A673 (cell line): ENCODE measurements around the gene CCDC159. TPM values are rescaled to one million over a fixed set of nuclear protein-coding genes. Genes with fewer than 3 reads are reported as not detected.

Experiments
- BruUV-seq: library from RNA; stranded (reverse); fragments of 400-500 nt; replicated peaks from 2 replicates; lab custom pipeline; 2021; lab: Mats Ljungman, UMichigan
- CTCF ChIA-PET: fragments of 300-600 bp; sonication (Branson Sonifier 250); formaldehyde crosslinking; loops from one replicate; lab custom pipeline; 2022; ENCODE audit warnings: antibody characterized with exemption; lab: Charles Lee
- POLR2A ChIA-PET: fragments of 300-600 bp; sonication (Branson Sonifier 250); formaldehyde crosslinking; loops from one replicate; lab custom pipeline; 2022; ENCODE audit warnings: antibody characterized with exemption; ENCODE audit not compliant: low non-redundant PET; lab: Charles Lee
- DNase-seq: peaks from one replicate; pipeline ENCODE4 v3.0.0-alpha.2; 2015; ENCODE audit warnings: low spot score
- H3K27ac ChIP-seq: fragments of 200-600 bp; sonication (generic); 2 replicates; pipeline ENCODE4 v1.5.1; 2016; ENCODE audit warnings: mixed run types, low read depth, mild to moderate bottlenecking, mixed read lengths, antibody characterized with exemption, low read length; ENCODE audit not compliant: poor library complexity, severe bottlenecking
- H3K27me3 ChIP-seq: fragments of 200-600 bp; sonication (generic); replicated peaks from 2 replicates; pipeline ENCODE4 v1.6.1; 2017; ENCODE audit warnings: mixed run types, low read depth, mild to moderate bottlenecking, mixed read lengths, antibody characterized with exemption, low read length; ENCODE audit not compliant: insufficient read depth, poor library complexity
- H3K36me3 ChIP-seq: fragments of 200-600 bp; sonication (generic); 2 replicates; pipeline ENCODE4 v1.6.1; 2016; ENCODE audit warnings: mixed run types, mild to moderate bottlenecking, mixed read lengths, antibody characterized with exemption, low read length; ENCODE audit not compliant: insufficient read depth, poor library complexity, severe bottlenecking
- H3K4me1 ChIP-seq: fragments of 200-600 bp; sonication (generic); 2 replicates; pipeline ENCODE4 v1.6.1; 2017; ENCODE audit warnings: mixed run types, mild to moderate bottlenecking, mixed read lengths, antibody characterized with exemption, low read length; ENCODE audit not compliant: insufficient read depth, poor library complexity, severe bottlenecking
- H3K4me3 ChIP-seq: fragments of 200-600 bp; sonication (generic); 2 replicates; pipeline ENCODE4 v1.5.1; 2016; ENCODE audit warnings: low read depth, mixed run types, mild to moderate bottlenecking, mixed read lengths, low read length; ENCODE audit not compliant: poor library complexity, severe bottlenecking
- H3K9me3 ChIP-seq: fragments of 200-600 bp; sonication (generic); 2 replicates; pipeline ENCODE4 v1.6.1; 2016; ENCODE audit warnings: mixed run types, low read depth, mild to moderate bottlenecking, mixed read lengths, antibody characterized with exemption, low read length; ENCODE audit not compliant: poor library complexity, severe bottlenecking
- CTCF ChIP-seq: fragments of 300-800, 200-600 bp; sonication (generic); conservative IDR thresholded peaks from 2 replicates; pipeline ENCODE4 v1.5.1; 2017; ENCODE audit warnings: low read depth, mild to moderate bottlenecking, antibody characterized with exemption, low read length, moderate library complexity, mixed read lengths
- EZH2 ChIP-seq: fragments of 200-600 bp; sonication (generic); IDR thresholded peaks from 2 replicates; pipeline ENCODE4 v1.6.1; 2017; ENCODE audit warnings: borderline replicate concordance, low read depth, mild to moderate bottlenecking, mixed read lengths, antibody characterized with exemption, low read length; ENCODE audit not compliant: poor library complexity, severe bottlenecking
- intact Hi-C: fragments of 100-400 bp; cut with micrococcal nuclease; formaldehyde crosslinking; loops from one replicate; pipeline ENCODE4 v1.10.0; 2022; ENCODE audit not compliant: unreplicated experiment
- total RNA-seq: library from RNA; stranded (reverse); gene quantifications from 2 replicates; pipeline ENCODE4 v1.2.3, GENCODE V29; 2021

The CCDC159 gene
- total RNA-seq, 1 experiment from 2014 or later, result 7.9 TPM

GRCh38 chr19:11324079-11324661 is 22.1 kb upstream of the CCDC159 start:
- TF ChIP-seq CTCF (no peak), EZH2 (no peak)
- Histone ChIP-seq H3K36me3 (peaks cover 4% of the 10 kb centered on the region), H3K4me3 (no peak overlapping the region), H3K27me3 (no peaks in the 10 kb centered on the region), H3K27ac (peak overlapping the region; percentile 68), H3K4me1 (peaks cover 25% of the 10 kb centered on the region), H3K9me3 (no peaks in the 10 kb centered on the region)
- no TSS peak for BruUV-seq
- ChIA-PET CTCF (interaction anchor here (0.7 kb wide), 2 partner anchors 57 to 110 kb away, joined by 3 to 9 read pairs; no protein-coding TSS in a partner anchor), POLR2A (no interaction called here)
- DNase-seq, result peak; percentile 83
- intact Hi-C loops, result no loop called here

GRCh38 chr19:11324748-11325389 is 21.4 kb upstream of the CCDC159 start:
- ChIA-PET CTCF (interaction anchor here (0.6 to 0.7 kb wide), 2 partner anchors 57 to 131 kb away, joined by 3 to 5 read pairs; no protein-coding TSS in a partner anchor), POLR2A (no interaction called here)
- H3K27ac ChIP-seq, result peak overlapping the region; percentile 68
- no peaks in the 10 kb centered on the region for H3K9me3 ChIP-seq
- intact Hi-C loops, result no loop called here
- no TSS peak for BruUV-seq
- TF ChIP-seq CTCF (no peak), EZH2 (no peak)
- H3K27me3 ChIP-seq, result no peaks in the 10 kb centered on the region
- H3K4me3 ChIP-seq, result no peak overlapping the region
- peaks cover 4% of the 10 kb centered on the region for H3K36me3 ChIP-seq
- no peak for DNase-seq
- H3K4me1 ChIP-seq, result peaks cover 20% of the 10 kb centered on the region

GRCh38 chr19:11325544-11325943 is 20.8 kb upstream of the CCDC159 start:
- POLR2A ChIA-PET, result no interaction called here

More at GRCh38 chr19:11325544-11325943, 20.8 kb upstream of the CCDC159 start:
- no TSS peak for BruUV-seq
- intact Hi-C loops, result no loop called here
- Histone ChIP-seq H3K27me3 (no peaks in the 10 kb centered on the region), H3K4me1 (peaks cover 20% of the 10 kb centered on the region), H3K9me3 (no peaks in the 10 kb centered on the region), H3K36me3 (peaks cover 4% of the 10 kb centered on the region), H3K4me3 (no peak overlapping the region), H3K27ac (no peak overlapping the region)
- TF ChIP-seq EZH2, result no peak
- no peak for TF ChIP-seq CTCF
- DNase-seq, result no peak
- CTCF ChIA-PET, result interaction anchor here (0.6 kb wide), 1 partner anchor 131 kb away, joined by 5 read pairs; no protein-coding TSS in a partner anchor
